ENCODE data around the gene ANKRD33B.

ANKRD33B gene

GRCh38 chr5:10588779-10589447 is 25.0 kb downstream of the ANKRD33B start:
- H3K9ac ChIP-seq (ENCODE audit: low read length in 2 of 2) = no peak overlapping the region
- H3K36me3 ChIP-seq (ENCODE audit: control insufficient read depth in 2 of 2, insufficient read depth in 2 of 2, low read length in 2 of 2) = no peaks in the 10 kb centered on the region
- H3K4me3 ChIP-seq (ENCODE audit: low read length in 2 of 2) = no peak overlapping the region
- H3K27me3 ChIP-seq (ENCODE audit: control insufficient read depth in 1 of 2, insufficient read depth in 2 of 2, low read length in 2 of 2) = no peaks in the 10 kb centered on the region
- H3K4me1 ChIP-seq (ENCODE audit: control insufficient read depth, insufficient read depth, low read length) = no peaks in the 10 kb centered on the region
- H3K9me3 ChIP-seq (ENCODE audit: control insufficient read depth in 2 of 2, low read length in 2 of 2) = no peaks in the 10 kb centered on the region
- H3K27ac ChIP-seq (ENCODE audit: low read length) = no peak overlapping the region

GRCh38 chr5:10590226-10590999 is 26.5 kb downstream of the ANKRD33B start:
- H3K27ac ChIP-seq (ENCODE audit: low read length) = no peak overlapping the region
- H3K4me1 ChIP-seq (ENCODE audit: control insufficient read depth, insufficient read depth, low read length) = peaks cover 2% of the 10 kb centered on the region

GRCh38 chr5:10591159-10591558 is 27.3 kb downstream of the ANKRD33B start:
- H3K9ac ChIP-seq (ENCODE audit: low read length in 2 of 2) = no peak overlapping the region
- peaks cover 8% of the 10 kb centered on the region for H3K4me1 ChIP-seq (ENCODE audit: control insufficient read depth, insufficient read depth, low read length)
- H3K9me3 ChIP-seq (ENCODE audit: control insufficient read depth in 2 of 2, low read length in 2 of 2) = no peaks in the 10 kb centered on the region
- no peak overlapping the region for H3K27ac ChIP-seq (ENCODE audit: low read length)
- H3K27me3 ChIP-seq (ENCODE audit: control insufficient read depth in 1 of 2, insufficient read depth in 2 of 2, low read length in 2 of 2) = no peaks in the 10 kb centered on the region
- no peaks in the 10 kb centered on the region for H3K36me3 ChIP-seq (ENCODE audit: control insufficient read depth in 2 of 2, insufficient read depth in 2 of 2, low read length in 2 of 2)
- H3K4me3 ChIP-seq (ENCODE audit: low read length in 2 of 2) = no peak overlapping the region

More at GRCh38 chr5:10590226-10590999, 26.5 kb downstream of the ANKRD33B start:
- H3K9ac ChIP-seq (ENCODE audit: low read length in 2 of 2) = no peak overlapping the region
- H3K9me3 ChIP-seq (ENCODE audit: control insufficient read depth in 2 of 2, low read length in 2 of 2) = no peaks in the 10 kb centered on the region
- no peaks in the 10 kb centered on the region for H3K36me3 ChIP-seq (ENCODE audit: control insufficient read depth in 2 of 2, insufficient read depth in 2 of 2, low read length in 2 of 2)
- no peaks in the 10 kb centered on the region for H3K27me3 ChIP-seq (ENCODE audit: control insufficient read depth in 1 of 2, insufficient read depth in 2 of 2, low read length in 2 of 2)
- no peak overlapping the region for H3K4me3 ChIP-seq (ENCODE audit: low read length in 2 of 2)

- Histone ChIP-seq H3K27me3 (ENCODE audit: control insufficient read depth in 1 of 2, insufficient read depth in 2 of 2, low read length in 2 of 2) (no peaks in the 10 kb centered on the region), H3K4me1 (ENCODE audit: control insufficient read depth, insufficient read depth, low read length) (peaks cover 8% of the 10 kb centered on the region), H3K4me3 (ENCODE audit: low read length in 2 of 2) (no peak overlapping the region), H3K9me3 (ENCODE audit: control insufficient read depth in 2 of 2, low read length in 2 of 2) (no peaks in the 10 kb centered on the region), H3K9ac (ENCODE audit: low read length in 2 of 2) (no peak overlapping the region), H3K36me3 (ENCODE audit: control insufficient read depth in 2 of 2, insufficient read depth in 2 of 2, low read length in 2 of 2) (no peaks in the 10 kb centered on the region), H3K27ac (ENCODE audit: low read length) (no peak overlapping the region)
Measured at GRCh38 chr5:10591966-10592365, 28.1 kb downstream of the ANKRD33B start.

- Histone ChIP-seq H3K4me3 (ENCODE audit: low read length in 2 of 2) (no peak overlapping the region), H3K27me3 (ENCODE audit: control insufficient read depth in 1 of 2, insufficient read depth in 2 of 2, low read length in 2 of 2) (no peaks in the 10 kb centered on the region), H3K4me1 (ENCODE audit: control insufficient read depth, insufficient read depth, low read length) (peaks cover 8% of the 10 kb centered on the region), H3K27ac (ENCODE audit: low read length) (no peak overlapping the region), H3K36me3 (ENCODE audit: control insufficient read depth in 2 of 2, insufficient read depth in 2 of 2, low read length in 2 of 2) (no peaks in the 10 kb centered on the region), H3K9me3 (ENCODE audit: control insufficient read depth in 2 of 2, low read length in 2 of 2) (no peaks in the 10 kb centered on the region), H3K9ac (ENCODE audit: low read length in 2 of 2) (no peak overlapping the region)
Measured at GRCh38 chr5:10592601-10593000, 28.7 kb downstream of the ANKRD33B start.

- Histone ChIP-seq H3K36me3 (ENCODE audit: control insufficient read depth in 2 of 2, insufficient read depth in 2 of 2, low read length in 2 of 2) (no peaks in the 10 kb centered on the region), H3K9ac (ENCODE audit: low read length in 2 of 2) (no peak overlapping the region), H3K4me1 (ENCODE audit: control insufficient read depth, insufficient read depth, low read length) (peaks cover 8% of the 10 kb centered on the region), H3K27me3 (ENCODE audit: control insufficient read depth in 1 of 2, insufficient read depth in 2 of 2, low read length in 2 of 2) (no peaks in the 10 kb centered on the region), H3K27ac (ENCODE audit: low read length) (no peak overlapping the region), H3K4me3 (ENCODE audit: low read length in 2 of 2) (no peak overlapping the region), H3K9me3 (ENCODE audit: control insufficient read depth in 2 of 2, low read length in 2 of 2) (no peaks in the 10 kb centered on the region)
Measured at GRCh38 chr5:10593531-10594181, 29.8 kb downstream of the ANKRD33B start.

GRCh38 chr5:10594591-10595210 is 30.8 kb downstream of the ANKRD33B start:
- H3K4me3 ChIP-seq (ENCODE audit: low read length in 2 of 2) = no peak overlapping the region

GRCh38 chr5:10595293-10595671 is 31.4 kb downstream of the ANKRD33B start:
- H3K27ac ChIP-seq (ENCODE audit: low read length) = peak overlapping the region; percentile 37
- peaks cover 8% of the 10 kb centered on the region for H3K4me1 ChIP-seq (ENCODE audit: control insufficient read depth, insufficient read depth, low read length)
- H3K36me3 ChIP-seq (ENCODE audit: control insufficient read depth in 2 of 2, insufficient read depth in 2 of 2, low read length in 2 of 2) = no peaks in the 10 kb centered on the region
- H3K27me3 ChIP-seq (ENCODE audit: control insufficient read depth in 1 of 2, insufficient read depth in 2 of 2, low read length in 2 of 2) = no peaks in the 10 kb centered on the region
- H3K9me3 ChIP-seq (ENCODE audit: control insufficient read depth in 2 of 2, low read length in 2 of 2) = no peaks in the 10 kb centered on the region
- peak overlapping the region; percentile 33 to 56 for H3K4me3 ChIP-seq (ENCODE audit: low read length in 2 of 2)
- H3K9ac ChIP-seq (ENCODE audit: low read length in 2 of 2) = no peak overlapping the region

More at GRCh38 chr5:10594591-10595210, 30.8 kb downstream of the ANKRD33B start:
- no peak overlapping the region for H3K27ac ChIP-seq (ENCODE audit: low read length)
- H3K9me3 ChIP-seq (ENCODE audit: control insufficient read depth in 2 of 2, low read length in 2 of 2) = no peaks in the 10 kb centered on the region
- no peaks in the 10 kb centered on the region for H3K36me3 ChIP-seq (ENCODE audit: control insufficient read depth in 2 of 2, insufficient read depth in 2 of 2, low read length in 2 of 2)
- H3K4me1 ChIP-seq (ENCODE audit: control insufficient read depth, insufficient read depth, low read length) = peaks cover 8% of the 10 kb centered on the region
- no peaks in the 10 kb centered on the region for H3K27me3 ChIP-seq (ENCODE audit: control insufficient read depth in 1 of 2, insufficient read depth in 2 of 2, low read length in 2 of 2)
- no peak overlapping the region for H3K9ac ChIP-seq (ENCODE audit: low read length in 2 of 2)

- peak overlapping the region in 1 of 2 donors; percentile 51 for H3K9ac ChIP-seq (ENCODE audit: low read length in 2 of 2)
- H3K27ac ChIP-seq (ENCODE audit: low read length) = peak overlapping the region; percentile 37
- H3K4me3 ChIP-seq (ENCODE audit: low read length in 2 of 2) = peak overlapping the region; percentile 33 to 56
- H3K27me3 ChIP-seq (ENCODE audit: control insufficient read depth in 1 of 2, insufficient read depth in 2 of 2, low read length in 2 of 2) = no peaks in the 10 kb centered on the region
- H3K9me3 ChIP-seq (ENCODE audit: control insufficient read depth in 2 of 2, low read length in 2 of 2) = no peaks in the 10 kb centered on the region
- H3K4me1 ChIP-seq (ENCODE audit: control insufficient read depth, insufficient read depth, low read length) = peaks cover 8% of the 10 kb centered on the region
- H3K36me3 ChIP-seq (ENCODE audit: control insufficient read depth in 2 of 2, insufficient read depth in 2 of 2, low read length in 2 of 2) = no peaks in the 10 kb centered on the region
Measured at GRCh38 chr5:10595672-10596309, 31.9 kb downstream of the ANKRD33B start.

- peak overlapping the region; percentile 37 for H3K27ac ChIP-seq (ENCODE audit: low read length)
Measured at GRCh38 chr5:10596310-10596703, 32.4 kb downstream of the ANKRD33B start.

More at GRCh38 chr5:10596310-10596703, 32.4 kb downstream of the ANKRD33B start:
- no peaks in the 10 kb centered on the region for H3K36me3 ChIP-seq (ENCODE audit: control insufficient read depth in 2 of 2, insufficient read depth in 2 of 2, low read length in 2 of 2)
- H3K4me3 ChIP-seq (ENCODE audit: low read length in 2 of 2) = peak overlapping the region; percentile 33 to 56
- peaks cover 12% of the 10 kb centered on the region for H3K4me1 ChIP-seq (ENCODE audit: control insufficient read depth, insufficient read depth, low read length)
- no peaks in the 10 kb centered on the region for H3K9me3 ChIP-seq (ENCODE audit: control insufficient read depth in 2 of 2, low read length in 2 of 2)
- no peak overlapping the region for H3K9ac ChIP-seq (ENCODE audit: low read length in 2 of 2)
- no peaks in the 10 kb centered on the region for H3K27me3 ChIP-seq (ENCODE audit: control insufficient read depth in 1 of 2, insufficient read depth in 2 of 2, low read length in 2 of 2)
